Neural progenitor cell (in vitro differentiated cells): ENCODE measurements around the gene ITPK1. TPM values are rescaled to one million over a fixed set of nuclear protein-coding genes. Genes with fewer than 3 reads are reported as not detected.

ENCODE experiments used
- DNase-seq: peaks from one replicate; pipeline ENCODE4 v3.0.0-alpha.2; 2016; ENCODE audit warnings: low spot score
- H2AFZ ChIP-seq: fragments of 200-600 bp; sonication (generic); replicated peaks from 2 replicates; pipeline ENCODE4 v1.6.1; 2016; ENCODE audit warnings: antibody characterized with exemption
- H3F3A ChIP-seq: fragments of 200-600 bp; sonication (generic); 2 replicates; pipeline ENCODE4 v1.6.1; 2016; ENCODE audit warnings: antibody characterized with exemption, low read depth
- H3K27ac ChIP-seq: fragments of 200-600 bp; sonication (generic); 2 replicates; pipeline ENCODE4 v1.5.1; 2016; ENCODE audit warnings: mild to moderate bottlenecking
- H3K27me3 ChIP-seq: fragments of 200-600 bp; sonication (generic); 2 replicates; pipeline ENCODE4 v1.6.1; 2016; ENCODE audit warnings: mild to moderate bottlenecking, moderate library complexity
- H3K36me3 ChIP-seq: fragments of 200-600 bp; sonication (generic); 2 replicates; pipeline ENCODE4 v1.5.1; 2016
- H3K4me1 ChIP-seq: fragments of 200-600 bp; sonication (generic); 2 replicates; pipeline ENCODE4 v1.6.1; 2016; ENCODE audit warnings: mixed run types
- H3K4me2 ChIP-seq: fragments of 200-600 bp; sonication (generic); 2 replicates; pipeline ENCODE4 v1.6.1; 2016
- H3K4me3 ChIP-seq: fragments of 200-600 bp; sonication (generic); 2 replicates; pipeline ENCODE4 v1.5.1; 2016
- H3K79me2 ChIP-seq: fragments of 200-600 bp; sonication (generic); 2 replicates; pipeline ENCODE4 v1.6.1; 2016; ENCODE audit warnings: low read depth
- H3K9ac ChIP-seq: fragments of 200-600 bp; sonication (generic); 2 replicates; pipeline ENCODE4 v1.6.1; 2016
- H3K9me3 ChIP-seq: fragments of 200-600 bp; sonication (generic); 2 replicates; pipeline ENCODE4 v1.5.1; 2016; ENCODE audit warnings: low read depth
- H4K20me1 ChIP-seq: fragments of 200-600 bp; sonication (generic); 2 replicates; pipeline ENCODE4 v1.6.1; 2016; ENCODE audit warnings: low read depth
- H3K27ac Mint-ChIP-seq: 3 replicates; pipeline ENCODE4 v1.8.0; 2021; ENCODE audit warnings: mixed read lengths
- H3K27me3 Mint-ChIP-seq: 2 replicates; pipeline ENCODE4 v1.8.0; 2022; ENCODE audit warnings: low read depth, mild to moderate bottlenecking, inconsistent platforms, moderate library complexity, mixed read lengths; ENCODE audit not compliant: insufficient read depth
- H3K36me3 Mint-ChIP-seq: 3 replicates; pipeline ENCODE4 v1.8.0; 2021; ENCODE audit warnings: mixed read lengths
- H3K4me1 Mint-ChIP-seq: 3 replicates; pipeline ENCODE4 v1.8.0; 2021; ENCODE audit warnings: mixed read lengths
- H3K4me3 Mint-ChIP-seq: 3 replicates; pipeline ENCODE4 v1.8.0; 2021; ENCODE audit warnings: mild to moderate bottlenecking, moderate library complexity, mixed read lengths
- H3K9me3 Mint-ChIP-seq: 3 replicates; pipeline ENCODE4 v1.8.0; 2020; ENCODE audit warnings: mixed read lengths
- CTCF ChIP-seq: fragments of 200-600 bp; sonication (generic); IDR thresholded peaks from 2 replicates; pipeline ENCODE4 v1.5.1; 2017; ENCODE audit warnings: antibody characterized with exemption, mild to moderate bottlenecking
- EZH2 ChIP-seq: fragments of 200-600 bp; sonication (generic); IDR thresholded peaks from 2 replicates; pipeline ENCODE4 v1.6.1; 2017; ENCODE audit warnings: antibody characterized with exemption, mild to moderate bottlenecking, moderate library complexity
- EZH2phosphoT487 ChIP-seq: fragments of 200-600 bp; sonication (generic); IDR thresholded peaks from 2 replicates; pipeline ENCODE4 v1.6.1; 2017; ENCODE audit warnings: antibody characterized with exemption
- total RNA-seq: library from RNA; depleted of rRNA; stranded (reverse); fragments of >200 nt; gene quantifications from 2 replicates; pipeline ENCODE4 v1.2.3, GENCODE V29; 2015; ENCODE audit warnings: low replicate concordance

The ITPK1 gene
- total RNA-seq, 1 donor from 2014 or later, result 25.8 TPM

GRCh38 chr14:92950773-92951172 is 165.0 kb downstream of the ITPK1 start:
- Mint-ChIP-seq H3K9me3 (no peaks in the 10 kb centered on the region), H3K4me3 (no peak overlapping the region), H3K36me3 (peaks cover 2% of the 10 kb centered on the region), H3K27ac (peak overlapping the region; percentile 76), H3K27me3 (peaks cover 9% of the 10 kb centered on the region), H3K4me1 (no peaks in the 10 kb centered on the region)
- Histone ChIP-seq H4K20me1 (no peaks in the 10 kb centered on the region), H3K79me2 (no peaks in the 10 kb centered on the region), H3K27ac (no peak overlapping the region), H3K36me3 (no peaks in the 10 kb centered on the region), H3K4me1 (no peaks in the 10 kb centered on the region), H3K4me3 (no peak overlapping the region), H3K4me2 (no peak overlapping the region), H2AFZ (no peak overlapping the region), H3K27me3 (no peaks in the 10 kb centered on the region), H3F3A (no peaks in the 10 kb centered on the region), H3K9me3 (no peaks in the 10 kb centered on the region), H3K9ac (no peak overlapping the region)
- no peak for DNase-seq
- TF ChIP-seq CTCF (no peak), EZH2phosphoT487 (no peak), EZH2 (no peak)

GRCh38 chr14:92950193-92950540 is 165.6 kb downstream of the ITPK1 start:
- Histone ChIP-seq H3K79me2 (no peaks in the 10 kb centered on the region), H3K27ac (no peak overlapping the region), H2AFZ (no peak overlapping the region), H3K36me3 (no peaks in the 10 kb centered on the region), H3K9ac (no peak overlapping the region), H3K4me1 (no peaks in the 10 kb centered on the region), H3K9me3 (no peaks in the 10 kb centered on the region), H3K4me2 (no peak overlapping the region), H3F3A (no peaks in the 10 kb centered on the region), H4K20me1 (no peaks in the 10 kb centered on the region), H3K4me3 (no peak overlapping the region), H3K27me3 (no peaks in the 10 kb centered on the region)
- H3K27ac Mint-ChIP-seq, result no peak overlapping the region
- H3K4me1 Mint-ChIP-seq, result no peaks in the 10 kb centered on the region
- H3K4me3 Mint-ChIP-seq, result no peak overlapping the region
- TF ChIP-seq EZH2 (no peak), CTCF (no peak), EZH2phosphoT487 (no peak)
- no peak for DNase-seq
- H3K27me3 Mint-ChIP-seq, result peaks cover 9% of the 10 kb centered on the region
- H3K9me3 Mint-ChIP-seq, result no peaks in the 10 kb centered on the region
- H3K36me3 Mint-ChIP-seq, result peaks cover 2% of the 10 kb centered on the region

- H3K4me3 ChIP-seq, result no peak overlapping the region
- H3K9ac ChIP-seq, result no peak overlapping the region
- no peak overlapping the region for H2AFZ ChIP-seq
- Mint-ChIP-seq H3K9me3 (no peaks in the 10 kb centered on the region), H3K4me1 (no peaks in the 10 kb centered on the region), H3K4me3 (no peak overlapping the region), H3K36me3 (peaks cover 2% of the 10 kb centered on the region), H3K27me3 (peaks cover 9% of the 10 kb centered on the region), H3K27ac (no peak overlapping the region)
- no peaks in the 10 kb centered on the region for H4K20me1 ChIP-seq
- H3K9me3 ChIP-seq, result no peaks in the 10 kb centered on the region
- H3K4me1 ChIP-seq, result no peaks in the 10 kb centered on the region
- no peaks in the 10 kb centered on the region for H3K27me3 ChIP-seq
- no peaks in the 10 kb centered on the region for H3K36me3 ChIP-seq
- H3K79me2 ChIP-seq, result no peaks in the 10 kb centered on the region
- no peak overlapping the region for H3K27ac ChIP-seq
- no peak for DNase-seq
- TF ChIP-seq CTCF (no peak), EZH2phosphoT487 (no peak), EZH2 (no peak)
- no peak overlapping the region for H3K4me2 ChIP-seq
- H3F3A ChIP-seq, result no peaks in the 10 kb centered on the region
Observed at GRCh38 chr14:92949496-92950192, 166.1 kb downstream of the ITPK1 start.
